Neural cell (in vitro differentiated cells): ENCODE measurements around the gene KLRB1.

Source experiments
- CTCF ChIP-seq: fragments of 450-650 bp; IDR thresholded peaks from 2 replicates; pipeline ENCODE4 v1.5.1; 2014; ENCODE audit warnings: antibody characterized with exemption, mild to moderate bottlenecking, moderate library complexity; ENCODE audit not compliant: poor library complexity, severe bottlenecking
- EP300 ChIP-seq: fragments of 450-650 bp; conservative IDR thresholded peaks from 2 replicates; pipeline ENCODE4 v1.6.1; 2014; ENCODE audit warnings: antibody characterized with exemption, mild to moderate bottlenecking, moderate library complexity; ENCODE audit not compliant: poor library complexity, severe bottlenecking
- MXI1 ChIP-seq: fragments of 450-650 bp; conservative IDR thresholded peaks from 2 replicates; pipeline ENCODE4 v1.6.1; 2014; ENCODE audit warnings: antibody characterized with exemption, mild to moderate bottlenecking; ENCODE audit not compliant: poor library complexity, severe bottlenecking
- POLR2AphosphoS5 ChIP-seq: IDR thresholded peaks from 2 replicates; pipeline ENCODE4 v1.6.1; 2012
- REST ChIP-seq: IDR thresholded peaks from 2 replicates; pipeline ENCODE4 v1.6.1; 2012; ENCODE audit warnings: borderline replicate concordance
- SMC3 ChIP-seq: fragments of 450-650 bp; conservative IDR thresholded peaks from 2 replicates; pipeline ENCODE4 v1.6.1; 2014; ENCODE audit warnings: antibody characterized with exemption, mild to moderate bottlenecking, moderate library complexity; ENCODE audit not compliant: poor library complexity
- TAF1 ChIP-seq: IDR thresholded peaks from 2 replicates; pipeline ENCODE4 v1.6.1; 2012; ENCODE audit warnings: low read depth

- TF ChIP-seq MXI1 (no peak), CTCF (no peak), TAF1 (no peak), REST (no peak), POLR2AphosphoS5 (no peak), EP300 (no peak), SMC3 (no peak)
These were observed 43.6 kb upstream of the KLRB1 start for GRCh38 chr12:9651265-9651729.
